Measurements from ENCODE around the gene CCT5. TPM values are rescaled to one million over a fixed set of nuclear protein-coding genes. Genes with fewer than 3 reads are reported as not detected.

Gene CCT5
- polyA plus RNA-seq, 1 of the 3 experiments (the other 2 are of a cell fraction), result 378 TPM

GRCh38 chr5:10233505-10233904 is 16.6 kb upstream of the CCT5 start (continued):
- TF ChIP-seq REST (IDR thresholded peaks at IDR 0.05; ENCODE audit: low read depth, low read length) (no peak), RAD21 (IDR thresholded peaks at IDR 0.05; ENCODE audit: low read length) (peak; percentile 80), GATA2 (CRISPR knock-in tag; IDR thresholded peaks at IDR 0.05) (no peak), FOSL2 (IDR thresholded peaks at IDR 0.05; ENCODE audit: borderline replicate concordance, low read depth) (no peak; the same call in 1 of the 2 replicates), MEF2A (IDR thresholded peaks at IDR 0.05; ENCODE audit: borderline replicate concordance, low read depth) (no peak; the same call in 1 of the 2 replicates), TEAD4 (IDR thresholded peaks at IDR 0.05; ENCODE audit: borderline replicate concordance, insufficient read depth) (no peak), USF1 (IDR thresholded peaks at IDR 0.05; ENCODE audit: borderline replicate concordance, low read depth) (no peak), PBX3 (IDR thresholded peaks at IDR 0.05) (no peak), RCOR1 (IDR thresholded peaks at IDR 0.05; ENCODE audit: low read length) (no peak), TAF1 (IDR thresholded peaks at IDR 0.05; ENCODE audit: borderline replicate concordance, low read depth, low read length) (no peak), SMC3 (IDR thresholded peaks at IDR 0.05; ENCODE audit: low read depth, low read length) (peak; percentile 49; the same call in 1 of the 2 replicates), NFIC (IDR thresholded peaks at IDR 0.05; ENCODE audit: borderline replicate concordance) (no peak), TCF12 (IDR thresholded peaks at IDR 0.05) (no peak), ZBTB33 (IDR thresholded peaks at IDR 0.05; ENCODE audit: borderline replicate concordance, low read depth) (no peak), RFX5 (IDR thresholded peaks at IDR 0.05; ENCODE audit: low read length) (no peak), MAX (IDR thresholded peaks at IDR 0.05; ENCODE audit: low read depth) (0 out of 2 replicates have a peak, but pooled peaks have one; percentile 31), ELF1 (IDR thresholded peaks at IDR 0.05) (no peak), RXRA (IDR thresholded peaks at IDR 0.05; ENCODE audit: borderline replicate concordance, low read depth) (no peak), FOXM1 (IDR thresholded peaks at IDR 0.05; ENCODE audit: low read depth) (no peak)
